PC-9 (cell line): ENCODE results near the gene NUTF2.

Experiments used
- EZH2 ChIP-seq: fragments of 200-600 bp; sonication (generic); IDR thresholded peaks from 2 replicates; pipeline ENCODE4 v1.8.0; 2017; ENCODE audit warnings: antibody characterized with exemption, low read depth
- TF ChIP-seq, protein P1 (sequence below): fragments of 200-600 bp; sonication (generic); conservative IDR thresholded peaks from 2 replicates; pipeline ENCODE4 v1.6.1; 2017; ENCODE audit warnings: mixed run types, antibody characterized with exemption, mild to moderate bottlenecking, moderate library complexity

DNA sequence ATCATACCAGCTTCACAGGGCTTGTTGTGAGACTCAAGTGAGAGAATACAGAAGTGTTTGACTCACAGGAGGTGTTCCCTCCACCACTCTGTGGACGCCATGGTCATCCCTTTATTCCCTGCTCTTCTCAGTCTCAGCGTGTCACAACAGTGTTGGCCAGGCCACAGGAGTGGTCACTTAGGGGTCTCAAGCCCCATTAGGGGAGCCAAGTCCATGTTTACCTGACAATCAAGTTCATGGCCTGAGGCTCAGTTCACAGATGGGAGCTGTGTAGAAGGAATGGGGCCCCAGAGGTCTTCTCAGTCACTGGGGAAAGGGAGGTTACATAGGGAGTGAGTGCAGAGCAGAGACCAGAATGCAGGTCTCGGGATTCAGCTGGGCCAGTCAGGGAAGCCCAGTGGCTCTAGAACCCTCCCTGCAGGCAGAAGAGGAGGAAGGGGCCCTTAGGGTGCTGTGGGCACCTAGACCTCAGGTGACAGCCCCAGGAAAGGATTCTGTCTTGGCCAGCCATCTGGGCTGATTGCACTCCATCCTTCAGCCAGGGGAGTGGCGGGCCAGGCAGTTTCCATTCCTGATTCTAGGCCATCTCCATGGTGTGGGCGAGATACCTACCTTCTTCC is 10.3 kb downstream of the NUTF2 start:
- TF ChIP-seq, protein P1, sequence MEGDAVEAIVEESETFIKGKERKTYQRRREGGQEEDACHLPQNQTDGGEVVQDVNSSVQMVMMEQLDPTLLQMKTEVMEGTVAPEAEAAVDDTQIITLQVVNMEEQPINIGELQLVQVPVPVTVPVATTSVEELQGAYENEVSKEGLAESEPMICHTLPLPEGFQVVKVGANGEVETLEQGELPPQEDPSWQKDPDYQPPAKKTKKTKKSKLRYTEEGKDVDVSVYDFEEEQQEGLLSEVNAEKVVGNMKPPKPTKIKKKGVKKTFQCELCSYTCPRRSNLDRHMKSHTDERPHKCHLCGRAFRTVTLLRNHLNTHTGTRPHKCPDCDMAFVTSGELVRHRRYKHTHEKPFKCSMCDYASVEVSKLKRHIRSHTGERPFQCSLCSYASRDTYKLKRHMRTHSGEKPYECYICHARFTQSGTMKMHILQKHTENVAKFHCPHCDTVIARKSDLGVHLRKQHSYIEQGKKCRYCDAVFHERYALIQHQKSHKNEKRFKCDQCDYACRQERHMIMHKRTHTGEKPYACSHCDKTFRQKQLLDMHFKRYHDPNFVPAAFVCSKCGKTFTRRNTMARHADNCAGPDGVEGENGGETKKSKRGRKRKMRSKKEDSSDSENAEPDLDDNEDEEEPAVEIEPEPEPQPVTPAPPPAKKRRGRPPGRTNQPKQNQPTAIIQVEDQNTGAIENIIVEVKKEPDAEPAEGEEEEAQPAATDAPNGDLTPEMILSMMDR, result no peak
- TF ChIP-seq EZH2, result no peak
